HG03520 (cell line): ENCODE data around the gene SCAANT1.

Experiments
- ATAC-seq: cut with Tn5 transposase; IDR thresholded peaks from one replicate; pipeline ENCODE4 v1.9.1; 2021; ENCODE audit warnings: mild to moderate bottlenecking, moderate library complexity; ENCODE audit not compliant: unreplicated experiment

Gene SCAANT1

DNA sequence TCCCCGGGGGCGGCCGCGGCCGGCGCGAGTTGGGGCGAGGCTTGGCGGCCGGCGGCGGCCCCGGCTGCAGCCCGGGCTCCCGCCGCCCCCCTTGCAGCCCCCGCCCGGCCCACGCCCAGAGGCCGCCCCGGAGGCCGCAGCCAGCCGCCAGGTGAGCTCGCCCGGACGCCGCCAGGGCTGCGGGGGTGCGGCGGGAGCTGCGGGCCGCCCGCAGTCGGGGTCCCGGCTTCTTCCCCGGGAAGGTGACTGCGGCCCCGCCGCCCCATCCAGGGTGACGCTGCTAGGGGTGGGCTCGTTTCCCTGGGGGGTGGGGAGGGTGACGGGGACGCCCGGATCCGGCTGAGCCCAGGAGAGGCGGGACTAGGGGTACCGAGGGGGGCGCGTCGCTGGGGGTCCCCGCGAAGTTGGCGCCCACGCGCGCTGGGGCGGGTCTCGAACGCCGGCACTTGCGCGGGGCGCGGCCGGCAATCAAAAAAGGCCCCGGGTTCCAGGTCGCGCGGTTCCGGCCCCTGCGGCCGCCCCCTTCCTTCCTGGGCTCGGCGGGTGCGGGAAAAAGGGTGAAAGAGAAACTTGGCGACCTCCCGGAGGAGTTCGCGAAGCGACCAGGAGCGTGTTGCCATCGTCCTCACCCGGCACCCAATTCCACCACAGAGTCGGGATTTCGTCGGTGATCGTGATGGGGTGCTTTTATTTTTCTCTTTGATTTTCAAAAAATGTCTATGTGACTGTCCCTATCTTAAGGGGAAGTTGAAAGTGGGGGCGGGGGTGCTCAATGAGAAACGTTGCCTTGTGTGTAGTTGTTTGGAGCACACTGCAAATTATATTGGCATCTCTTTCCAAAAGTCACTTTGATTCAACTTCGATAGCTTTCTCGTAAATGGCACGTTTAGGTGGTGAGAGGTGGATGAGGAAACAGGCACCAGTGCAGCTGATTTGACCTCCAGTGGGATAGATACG, 47.9 kb downstream of the SCAANT1 start:
- ATAC-seq = peak; percentile 45

GRCh38 chr3:63863150-63864007, 48.8 kb downstream of the SCAANT1 start, which contains the start of the genes ATXN7 and THOC7:
ATXN7 (plus strand) TSS chr3:63863867; CDS start chr3:63912599, 48,732 bp downstream.
THOC7 (minus strand) TSS chr3:63863805; CDS start chr3:63863790, 15 bp downstream.
- ATAC-seq = peak; percentile 65

DNA sequence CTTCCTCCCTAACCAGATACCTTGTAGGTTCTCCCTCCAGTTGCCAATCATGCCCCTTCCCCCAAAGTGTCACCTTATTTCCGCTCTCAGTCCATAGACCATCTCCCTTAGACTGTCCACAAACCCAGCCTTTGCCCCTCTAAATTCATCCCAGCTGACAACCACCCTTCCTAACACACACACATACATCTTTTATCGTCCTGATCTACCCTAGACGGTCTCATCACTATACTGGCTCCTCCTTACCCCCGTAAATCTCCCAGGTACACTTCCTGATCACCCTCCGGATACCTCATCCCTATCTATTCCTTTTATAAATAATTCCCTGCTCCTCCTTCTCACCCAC, 49.4 kb downstream of the SCAANT1 start:
- ATAC-seq = no peak
